Naive thymus-derived CD4-positive, alpha-beta T cell (primary cell): Measurements from ENCODE around the gene SH3BP5. TPM values are rescaled to one million over a fixed set of nuclear protein-coding genes. Genes with fewer than 3 reads are reported as not detected.

Experiments used
- ATAC-seq: fragments of 150-1000 bp; cut with Tn5 transposase; 2 replicates; pipeline ENCODE4 v1.10.0; 2021; ENCODE audit warnings: mild to moderate bottlenecking, moderate library complexity
- CTCF ChIA-PET: fragments of 350-600 bp; sonication (Branson Sonifier 250); formaldehyde crosslinking; loops from one replicate; lab custom pipeline; 2021; ENCODE audit warnings: antibody characterized with exemption; lab: Charles Lee
- POLR2A ChIA-PET: fragments of 350-600 bp; sonication (Branson Sonifier 250); formaldehyde crosslinking; loops from one replicate; lab custom pipeline; 2021; ENCODE audit warnings: antibody characterized with exemption, inconsistent platforms; lab: Charles Lee
- DNase-seq, 9 donors: peaks; one replicate each; pipeline versions ENCODE4 v3.0.0 to v3.0.0-alpha.2; 2020 to 2022; ENCODE audit warnings: mixed read lengths in 1 of 9
- H3K27ac ChIP-seq: one replicate; pipeline ENCODE4 v1.7.0; 2013; ENCODE audit warnings: mild to moderate bottlenecking, low read depth, low read length, moderate library complexity
- H3K27me3 ChIP-seq, 2 donors: one replicate each; pipeline ENCODE4 v1.7.0; 2013; ENCODE audit warnings: low read length in 2 of 2, mild to moderate bottlenecking in 2 of 2, moderate library complexity in 2 of 2; ENCODE audit not compliant: control insufficient read depth in 2 of 2, insufficient read depth in 2 of 2
- H3K36me3 ChIP-seq, 3 experiments: 1 replicate in 2 of 3; 2 replicates in 1 of 3; pipeline ENCODE4 v1.7.0; 2013; ENCODE audit warnings: low read length in 3 of 3, mild to moderate bottlenecking in 3 of 3, moderate library complexity in 1 of 3; ENCODE audit not compliant: insufficient read depth in 3 of 3, control insufficient read depth in 2 of 3
- H3K4me1 ChIP-seq, 2 donors: one replicate each; pipeline ENCODE4 v1.7.0; 2013; ENCODE audit warnings: low read length in 2 of 2, mild to moderate bottlenecking in 2 of 2, moderate library complexity in 1 of 2; ENCODE audit not compliant: control insufficient read depth in 2 of 2, insufficient read depth in 2 of 2
- H3K4me3 ChIP-seq: 2 replicates; pipeline ENCODE4 v1.7.0; 2013; ENCODE audit warnings: mild to moderate bottlenecking, low read length
- H3K9me3 ChIP-seq, 3 experiments: 1 replicate in 2 of 3; 2 replicates in 1 of 3; pipeline ENCODE4 v1.7.0; 2013; ENCODE audit warnings: low read length in 3 of 3; ENCODE audit not compliant: control insufficient read depth in 2 of 3
- H3K27ac Mint-ChIP-seq, 9 donors: one replicate each; pipeline ENCODE4 v1.8.0; 2020 to 2022; ENCODE audit warnings: mixed read lengths in 9 of 9, mild to moderate bottlenecking in 8 of 9, moderate library complexity in 5 of 9, inconsistent platforms in 2 of 9
- H3K27me3 Mint-ChIP-seq, 5 donors: one replicate each; pipeline ENCODE4 v1.8.0; 2021 to 2022; ENCODE audit warnings: mixed read lengths in 5 of 5, mild to moderate bottlenecking in 1 of 5
- H3K36me3 Mint-ChIP-seq, 5 donors: one replicate each; pipeline ENCODE4 v1.8.0; 2020 to 2022; ENCODE audit warnings: mixed read lengths in 5 of 5, mild to moderate bottlenecking in 3 of 5, inconsistent platforms in 1 of 5
- H3K4me1 Mint-ChIP-seq, 7 donors: one replicate each; pipeline ENCODE4 v1.8.0; 2020 to 2022; ENCODE audit warnings: mixed read lengths in 7 of 7, mild to moderate bottlenecking in 3 of 7, inconsistent platforms in 1 of 7
- H3K4me3 Mint-ChIP-seq, 10 donors: one replicate each; pipeline ENCODE4 v1.8.0; 2020 to 2022; ENCODE audit warnings: mild to moderate bottlenecking in 10 of 10, mixed read lengths in 10 of 10, moderate library complexity in 6 of 10, inconsistent platforms in 2 of 10
- H3K9me3 Mint-ChIP-seq, 11 donors: one replicate each; pipeline ENCODE4 v1.8.0; 2020 to 2022; ENCODE audit warnings: mixed read lengths in 11 of 11, mild to moderate bottlenecking in 4 of 11, inconsistent platforms in 1 of 11, moderate library complexity in 1 of 11
- intact Hi-C, 2 donors: fragments of 100-400 bp; cut with micrococcal nuclease; formaldehyde crosslinking; loops; one replicate each; pipeline ENCODE4 v1.15.1; 2023
- polyA plus RNA-seq, 2 donors: library from polyadenylated mRNA; unstranded; fragments of 300-500 nt; fragmentation: Illumina TruSeq; gene quantifications; one replicate each; pipeline ENCODE4 v1.2.3, GENCODE V29; 2021
- total RNA-seq, 6 experiments: library from RNA in 5 of 6; stranded (reverse) in 5 of 6; gene quantifications; 1 replicate in 5 of 6; 2 replicates in 1 of 6; pipeline ENCODE4 v1.2.3 and lab custom pipeline; 2021 to 2026

Gene SH3BP5
- total and polyA plus RNA-seq, 7 experiments from 2014 or later = 18.5 to 64.7 (median 39.5) TPM

- peaks cover 0 to 8% (median 0%) of the 10 kb centered on the region in 5 donors for H3K36me3 Mint-ChIP-seq
- H3K9me3 ChIP-seq = no peaks in the 10 kb centered on the region
- H3K4me1 ChIP-seq = peaks cover 0 to 6% of the 10 kb centered on the region in 2 donors
- no peaks in the 10 kb centered on the region for H3K36me3 ChIP-seq
- DNase-seq (no peak), ATAC-seq (no peak)
- peaks cover 13 to 40% (median 23%) of the 10 kb centered on the region in 7 donors for H3K4me1 Mint-ChIP-seq
- no peak overlapping the region for H3K4me3 ChIP-seq
- ChIA-PET CTCF (no interaction called here), POLR2A (no interaction called here)
- no peak overlapping the region for H3K27ac ChIP-seq
- no peak overlapping the region for H3K27ac Mint-ChIP-seq
- intact Hi-C loops = no loop called here
- H3K27me3 Mint-ChIP-seq = peaks cover 0 to 13% (median 0%) of the 10 kb centered on the region in 5 donors
- no peak overlapping the region for H3K4me3 Mint-ChIP-seq
- no peaks in the 10 kb centered on the region for H3K27me3 ChIP-seq
- peaks cover 0 to 9% (median 2%) of the 10 kb centered on the region in 11 donors for H3K9me3 Mint-ChIP-seq
Measured at GRCh38 chr3:15339001-15339400, 6.6 kb upstream of the SH3BP5 start.

GRCh38 chr3:15337963-15338362, 5.6 kb upstream of the SH3BP5 start:
- Histone ChIP-seq H3K27me3 (no peaks in the 10 kb centered on the region), H3K9me3 (no peaks in the 10 kb centered on the region), H3K4me3 (no peak overlapping the region), H3K27ac (no peak overlapping the region), H3K4me1 (peaks cover 3 to 16% of the 10 kb centered on the region in 2 donors), H3K36me3 (no peaks in the 10 kb centered on the region)
- H3K4me1 Mint-ChIP-seq = peaks cover 14 to 38% (median 29%) of the 10 kb centered on the region in 7 donors
- DNase-seq (no peak), ATAC-seq (no peak)
- peaks cover 0 to 4% (median 0%) of the 10 kb centered on the region in 11 donors for H3K9me3 Mint-ChIP-seq
- intact Hi-C loops = no loop called here
- H3K4me3 Mint-ChIP-seq = no peak overlapping the region
- no peak overlapping the region for H3K27ac Mint-ChIP-seq
- H3K36me3 Mint-ChIP-seq = peaks cover 0 to 4% (median 0%) of the 10 kb centered on the region in 5 donors
- ChIA-PET CTCF (no interaction called here), POLR2A (no interaction called here)
- H3K27me3 Mint-ChIP-seq = peaks cover 0 to 6% (median 0%) of the 10 kb centered on the region in 5 donors

- Histone ChIP-seq H3K4me3 (no peak overlapping the region), H3K4me1 (peaks cover 10 to 24% of the 10 kb centered on the region in 2 donors), H3K27ac (no peak overlapping the region), H3K27me3 (no peaks in the 10 kb centered on the region), H3K9me3 (no peaks in the 10 kb centered on the region), H3K36me3 (peaks cover 0 to 5% (median 0%) of the 10 kb centered on the region in 3 experiments)
- Mint-ChIP-seq H3K27me3 (no peaks in the 10 kb centered on the region), H3K36me3 (peaks cover 0 to 7% (median 0%) of the 10 kb centered on the region in 5 donors), H3K27ac (no peak overlapping the region), H3K9me3 (peaks cover 0 to 4% (median 0%) of the 10 kb centered on the region in 11 donors), H3K4me1 (peaks cover 14 to 36% (median 34%) of the 10 kb centered on the region in 7 donors), H3K4me3 (no peak overlapping the region)
- ChIA-PET CTCF (interaction anchor here (0.7 to 1.2 kb wide), 2 partner anchors 67 to 130 kb away, joined by 3 read pairs; partner anchors contain the start of gene CAPN7), POLR2A (interaction anchor here (1.0 kb wide), 1 partner anchor 71 kb away, joined by 3 read pairs; no protein-coding TSS in a partner anchor)
- intact Hi-C loops = no loop called here
- DNase-seq (no peak), ATAC-seq (no peak)
Measured at GRCh38 chr3:15336057-15336456, 3.7 kb upstream of the SH3BP5 start.

GRCh38 chr3:15333956-15334263, 1.5 kb upstream of the SH3BP5 start:
- Mint-ChIP-seq H3K36me3 (peaks cover 0 to 18% (median 5%) of the 10 kb centered on the region in 5 donors), H3K4me1 (peaks cover 27 to 51% (median 48%) of the 10 kb centered on the region in 7 donors), H3K27me3 (no peaks in the 10 kb centered on the region), H3K27ac (peak overlapping the region in 2 of 9 donors; percentile 0 to 90), H3K4me3 (peak overlapping the region in 8 of 10 donors; percentile 1 to 99 (median 94)), H3K9me3 (peaks cover 0 to 4% (median 0%) of the 10 kb centered on the region in 11 donors)
- no peaks in the 10 kb centered on the region for H3K27me3 ChIP-seq
- no peak for DNase-seq
- H3K4me3 ChIP-seq = no peak overlapping the region
- peaks cover 0 to 14% (median 0%) of the 10 kb centered on the region in 3 experiments for H3K36me3 ChIP-seq
- CTCF ChIA-PET = interaction anchor here (0.8 to 10.1 kb wide), 9 partner anchors 8 to 132 kb away, joined by 3 to 139 read pairs (median 5); no protein-coding TSS in a partner anchor
- H3K9me3 ChIP-seq = no peaks in the 10 kb centered on the region
- H3K4me1 ChIP-seq = peaks cover 25 to 36% of the 10 kb centered on the region in 2 donors
- H3K27ac ChIP-seq = no peak overlapping the region
- intact Hi-C loops = loop anchor here (2.0 kb wide), 3 partner anchors 13 to 23 kb away; no protein-coding TSS in a partner anchor
- ATAC-seq = no peak
- POLR2A ChIA-PET = interaction anchor here (0.7 to 3.1 kb wide), 7 partner anchors 14 to 128 kb away, joined by 3 to 15 read pairs (median 3); partner anchors contain the start of gene CAPN7

- CTCF ChIA-PET = interaction anchor here (0.6 to 10.1 kb wide), 16 partner anchors 9 to 132 kb away, joined by 3 to 139 read pairs (median 5); no protein-coding TSS in a partner anchor
- H3K36me3 Mint-ChIP-seq = peaks cover 0 to 21% (median 8%) of the 10 kb centered on the region in 5 donors
- no peaks in the 10 kb centered on the region for H3K9me3 ChIP-seq
Measured at GRCh38 chr3:15333099-15333955, 941 bp upstream of the SH3BP5 start.

More at GRCh38 chr3:15333099-15333955, 941 bp upstream of the SH3BP5 start:
- peak overlapping the region; percentile 86 for H3K27ac ChIP-seq
- H3K36me3 ChIP-seq = peaks cover 0 to 14% (median 0%) of the 10 kb centered on the region in 3 experiments
- H3K27ac Mint-ChIP-seq = peak overlapping the region in 6 of 9 donors; percentile 79 to 94 (median 90)
- no peaks in the 10 kb centered on the region for H3K27me3 Mint-ChIP-seq
- H3K27me3 ChIP-seq = no peaks in the 10 kb centered on the region
- H3K4me1 ChIP-seq = peaks cover 29 to 37% of the 10 kb centered on the region in 2 donors
- DNase-seq (no peak), ATAC-seq (no peak)
- H3K4me3 ChIP-seq = peak overlapping the region; percentile 96
- peaks cover 0 to 4% (median 0%) of the 10 kb centered on the region in 11 donors for H3K9me3 Mint-ChIP-seq
- H3K4me3 Mint-ChIP-seq = peak overlapping the region; percentile 93 to 99 (median 95)
- peaks cover 28 to 50% (median 47%) of the 10 kb centered on the region in 7 donors for H3K4me1 Mint-ChIP-seq
- POLR2A ChIA-PET = interaction anchor here (0.7 to 3.1 kb wide), 13 partner anchors 9 to 127 kb away, joined by 3 to 15 read pairs (median 4); partner anchors contain the start of gene CAPN7
- intact Hi-C loops = loop anchor here (2.0 kb wide), 3 partner anchors 13 to 23 kb away; no protein-coding TSS in a partner anchor
